Esophagus muscularis mucosa (tissue), 4 donors: Measurements from ENCODE around the gene PHACTR1. TPM values are rescaled to one million over a fixed set of nuclear protein-coding genes. Genes with fewer than 3 reads are reported as not detected.

Source experiments
- DNase-seq: peaks from one replicate; pipeline ENCODE4 v3.0.0-alpha.2; 2017; ENCODE audit errors: extremely low spot score
- H3K27ac ChIP-seq, 4 donors: fragments of 200-600 bp; sonication (generic); replicated peaks in 1 of 4; 1 replicate in 3 of 4; 2 replicates in 1 of 4; pipeline ENCODE4 v1.5.1; 2016 to 2019; ENCODE audit warnings: mild to moderate bottlenecking in 1 of 4
- H3K27me3 ChIP-seq, 4 donors: fragments of 200-600 bp; sonication (generic); one replicate each; pipeline versions ENCODE4 v1.5.1 to v1.6.0; 2016 to 2019
- H3K36me3 ChIP-seq, 4 donors: fragments of 200-600 bp; sonication (generic); one replicate each; pipeline ENCODE4 v1.5.1; 2016 to 2019
- H3K4me1 ChIP-seq, 4 donors: fragments of 200-600 bp; sonication (generic); one replicate each; pipeline ENCODE4 v1.5.1; 2016 to 2019
- H3K4me3 ChIP-seq, 4 donors: fragments of 200-600 bp; sonication (generic); 1 replicate in 2 of 4; 2 replicates in 2 of 4; pipeline ENCODE4 v1.5.1; 2016 to 2019; ENCODE audit warnings: mild to moderate bottlenecking in 4 of 4, moderate library complexity in 1 of 4
- H3K9me3 ChIP-seq, 4 donors: fragments of 200-600 bp; sonication (generic); 1 replicate in 3 of 4; 2 replicates in 1 of 4; pipeline ENCODE4 v1.5.1; 2016 to 2019
- EP300 ChIP-seq: sonication (generic); formaldehyde crosslinking; IDR thresholded peaks from one replicate; pipeline ENCODE4 v1.6.1; 2017; ENCODE audit warnings: antibody characterized with exemption
- POLR2A ChIP-seq: fragments of 450-650 bp; IDR thresholded peaks from one replicate; pipeline ENCODE4 v1.6.1; 2017; ENCODE audit warnings: antibody characterized with exemption, moderate library complexity, mild to moderate bottlenecking, low read depth
- POLR2AphosphoS5 ChIP-seq, 2 donors: sonication (generic); formaldehyde crosslinking; IDR thresholded peaks; one replicate each; pipeline ENCODE4 v1.6.1; 2017; ENCODE audit warnings: antibody characterized with exemption in 2 of 2
- WGBS: methylation state at CpG from one replicate; pipeline ENCODE4 v1.1.5; 2018; 5-methylcytosine and 5-hydroxymethylcytosine counted together
- intact Hi-C: fragments of 100-400 bp; cut with DNase I; formaldehyde crosslinking; loops from one replicate; pipeline ENCODE4 v1.15.1; 2023
- total RNA-seq, 4 donors: library from RNA; depleted of rRNA; stranded (reverse); fragments of >200 nt; gene quantifications; one replicate each; pipeline versions ENCODE4 v1.1.0 to v1.2.1, GENCODE V29; 2016
- TF ChIP-seq, protein P1 (sequence below), 3 experiments: fragments of 200-600 bp in 2 of 3; fragments of 450-650 bp in 1 of 3; sonication (generic) in 2 of 3; IDR thresholded peaks; one replicate each; pipeline ENCODE4 v1.5.1; 2017 to 2019; ENCODE audit warnings: antibody characterized with exemption in 3 of 3, mild to moderate bottlenecking in 2 of 3, moderate library complexity in 1 of 3

Gene PHACTR1
- total RNA-seq, 4 donors from 2014 or later = 0.83 to 4.2 (median 3.1) TPM

GRCh38 chr6:13304101-13304500 is 587.5 kb downstream of the PHACTR1 start:
- WGBS = 49% methylated on average over 6 of the region's 6 CpGs
- peak; percentile 83 for DNase-seq
- H3K36me3 ChIP-seq = peaks cover 0 to 44% (median 27%) of the 10 kb centered on the region in 4 donors
- peak overlapping the region in 3 of 4 donors; percentile 42 to 44 (median 43) for H3K4me3 ChIP-seq
- no peaks in the 10 kb centered on the region for H3K9me3 ChIP-seq
- TF ChIP-seq POLR2AphosphoS5 (IDR thresholded peaks at IDR 0.05) (no peak), POLR2A (no peak), EP300 (no peak)
- TF ChIP-seq, protein P1, sequence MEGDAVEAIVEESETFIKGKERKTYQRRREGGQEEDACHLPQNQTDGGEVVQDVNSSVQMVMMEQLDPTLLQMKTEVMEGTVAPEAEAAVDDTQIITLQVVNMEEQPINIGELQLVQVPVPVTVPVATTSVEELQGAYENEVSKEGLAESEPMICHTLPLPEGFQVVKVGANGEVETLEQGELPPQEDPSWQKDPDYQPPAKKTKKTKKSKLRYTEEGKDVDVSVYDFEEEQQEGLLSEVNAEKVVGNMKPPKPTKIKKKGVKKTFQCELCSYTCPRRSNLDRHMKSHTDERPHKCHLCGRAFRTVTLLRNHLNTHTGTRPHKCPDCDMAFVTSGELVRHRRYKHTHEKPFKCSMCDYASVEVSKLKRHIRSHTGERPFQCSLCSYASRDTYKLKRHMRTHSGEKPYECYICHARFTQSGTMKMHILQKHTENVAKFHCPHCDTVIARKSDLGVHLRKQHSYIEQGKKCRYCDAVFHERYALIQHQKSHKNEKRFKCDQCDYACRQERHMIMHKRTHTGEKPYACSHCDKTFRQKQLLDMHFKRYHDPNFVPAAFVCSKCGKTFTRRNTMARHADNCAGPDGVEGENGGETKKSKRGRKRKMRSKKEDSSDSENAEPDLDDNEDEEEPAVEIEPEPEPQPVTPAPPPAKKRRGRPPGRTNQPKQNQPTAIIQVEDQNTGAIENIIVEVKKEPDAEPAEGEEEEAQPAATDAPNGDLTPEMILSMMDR (IDR thresholded peaks at IDR 0.05) = no peak
- H3K27me3 ChIP-seq = no peaks in the 10 kb centered on the region
- H3K27ac ChIP-seq = peak overlapping the region; percentile 61 to 82 (median 74)
- intact Hi-C loops = no loop called here
- peaks cover 30 to 33% (median 32%) of the 10 kb centered on the region in 4 donors for H3K4me1 ChIP-seq

GRCh38 chr6:13304580-13305260 is 588.2 kb downstream of the PHACTR1 start:
- peaks cover 0 to 40% (median 27%) of the 10 kb centered on the region in 4 donors for H3K36me3 ChIP-seq
- no peak overlapping the region for H3K4me3 ChIP-seq
- peak; percentile 42 for DNase-seq
- no peaks in the 10 kb centered on the region for H3K9me3 ChIP-seq
- no peaks in the 10 kb centered on the region for H3K27me3 ChIP-seq
- H3K4me1 ChIP-seq = peaks cover 30 to 33% (median 32%) of the 10 kb centered on the region in 4 donors
- WGBS = 76% methylated on average over 4 of the region's 11 CpGs
- H3K27ac ChIP-seq = peak overlapping the region; percentile 61 to 82 (median 74)
- TF ChIP-seq, protein P1 (IDR thresholded peaks at IDR 0.05) = no peak
- TF ChIP-seq POLR2AphosphoS5 (IDR thresholded peaks at IDR 0.05) = no peak
- TF ChIP-seq POLR2A = no peak
- no peak for TF ChIP-seq EP300
- intact Hi-C loops = no loop called here

DNA sequence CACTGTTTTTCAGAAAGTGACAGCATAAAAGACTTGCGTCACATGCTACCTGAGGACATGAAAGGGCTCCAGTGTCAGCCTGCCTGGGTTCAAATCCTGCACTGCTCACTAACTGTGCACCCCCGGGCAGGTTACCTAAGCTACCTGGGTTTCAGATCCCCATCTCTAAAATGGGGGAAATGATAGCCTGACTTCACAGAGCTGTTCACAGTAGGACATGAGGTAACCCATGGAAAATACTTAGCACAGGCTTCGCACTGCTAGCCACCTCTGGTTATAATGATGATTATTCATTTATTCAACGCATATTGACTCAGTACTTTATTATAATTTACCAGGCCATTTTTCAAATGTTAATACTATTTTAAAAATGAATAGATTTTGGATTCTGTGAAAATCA is 588.7 kb downstream of the PHACTR1 start:
- intact Hi-C loops = no loop called here
- DNase-seq = peak; percentile 62
- H3K4me3 ChIP-seq = no peak overlapping the region
- no peaks in the 10 kb centered on the region for H3K27me3 ChIP-seq
- H3K9me3 ChIP-seq = no peaks in the 10 kb centered on the region
- H3K27ac ChIP-seq = peak overlapping the region in 1 of 4 donors; percentile 17
- peaks cover 30 to 33% (median 32%) of the 10 kb centered on the region in 4 donors for H3K4me1 ChIP-seq
- TF ChIP-seq, protein P1 (IDR thresholded peaks at IDR 0.05) = no peak
- no peak for TF ChIP-seq EP300
- TF ChIP-seq POLR2A = no peak
- TF ChIP-seq POLR2AphosphoS5 (IDR thresholded peaks at IDR 0.05) = no peak
- H3K36me3 ChIP-seq = peaks cover 0 to 39% (median 23%) of the 10 kb centered on the region in 4 donors
- WGBS = 76% methylated on average over 4 of the region's 4 CpGs

DNA sequence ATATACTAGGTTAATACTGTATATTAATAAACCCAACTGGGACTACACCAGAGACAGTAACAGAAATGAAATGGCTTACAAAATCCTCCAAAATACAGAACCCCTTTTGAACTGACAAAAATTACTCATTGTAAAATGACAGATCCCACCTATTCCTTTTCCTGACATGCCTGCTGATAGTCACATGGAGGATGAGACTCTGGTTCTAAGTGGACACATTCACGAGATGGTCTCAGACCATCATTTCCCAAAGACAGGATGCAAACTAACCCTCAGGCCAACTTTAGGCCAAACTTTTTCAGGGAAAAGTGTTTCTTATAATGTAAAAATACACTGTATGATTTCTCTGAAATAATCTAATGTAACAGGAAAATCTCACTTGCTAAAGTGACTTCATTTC is 589.2 kb downstream of the PHACTR1 start:
- no peak overlapping the region for H3K4me3 ChIP-seq
- no peaks in the 10 kb centered on the region for H3K27me3 ChIP-seq
- H3K27ac ChIP-seq = no peak overlapping the region
- H3K4me1 ChIP-seq = peaks cover 30 to 33% (median 32%) of the 10 kb centered on the region in 4 donors
- intact Hi-C loops = no loop called here
- WGBS = 92% methylated on average over 1 of the region's 1 CpG
- DNase-seq = no peak
- no peaks in the 10 kb centered on the region for H3K9me3 ChIP-seq
- TF ChIP-seq, protein P1 (IDR thresholded peaks at IDR 0.05) = no peak
- TF ChIP-seq EP300 (no peak), POLR2AphosphoS5 (IDR thresholded peaks at IDR 0.05) (no peak), POLR2A (no peak)
- peaks cover 0 to 35% (median 24%) of the 10 kb centered on the region in 4 donors for H3K36me3 ChIP-seq
